SW 1271 (cell line): ENCODE results near the gene FRA10AC1.

Source experiments
- DNase-seq, 2 experiments: peaks; one replicate each; lab custom pipeline; 2025; lab: John Stamatoyannopoulos, UW

Gene FRA10AC1, protein sequence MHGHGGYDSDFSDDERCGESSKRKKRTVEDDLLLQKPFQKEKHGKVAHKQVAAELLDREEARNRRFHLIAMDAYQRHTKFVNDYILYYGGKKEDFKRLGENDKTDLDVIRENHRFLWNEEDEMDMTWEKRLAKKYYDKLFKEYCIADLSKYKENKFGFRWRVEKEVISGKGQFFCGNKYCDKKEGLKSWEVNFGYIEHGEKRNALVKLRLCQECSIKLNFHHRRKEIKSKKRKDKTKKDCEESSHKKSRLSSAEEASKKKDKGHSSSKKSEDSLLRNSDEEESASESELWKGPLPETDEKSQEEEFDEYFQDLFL

DNA sequence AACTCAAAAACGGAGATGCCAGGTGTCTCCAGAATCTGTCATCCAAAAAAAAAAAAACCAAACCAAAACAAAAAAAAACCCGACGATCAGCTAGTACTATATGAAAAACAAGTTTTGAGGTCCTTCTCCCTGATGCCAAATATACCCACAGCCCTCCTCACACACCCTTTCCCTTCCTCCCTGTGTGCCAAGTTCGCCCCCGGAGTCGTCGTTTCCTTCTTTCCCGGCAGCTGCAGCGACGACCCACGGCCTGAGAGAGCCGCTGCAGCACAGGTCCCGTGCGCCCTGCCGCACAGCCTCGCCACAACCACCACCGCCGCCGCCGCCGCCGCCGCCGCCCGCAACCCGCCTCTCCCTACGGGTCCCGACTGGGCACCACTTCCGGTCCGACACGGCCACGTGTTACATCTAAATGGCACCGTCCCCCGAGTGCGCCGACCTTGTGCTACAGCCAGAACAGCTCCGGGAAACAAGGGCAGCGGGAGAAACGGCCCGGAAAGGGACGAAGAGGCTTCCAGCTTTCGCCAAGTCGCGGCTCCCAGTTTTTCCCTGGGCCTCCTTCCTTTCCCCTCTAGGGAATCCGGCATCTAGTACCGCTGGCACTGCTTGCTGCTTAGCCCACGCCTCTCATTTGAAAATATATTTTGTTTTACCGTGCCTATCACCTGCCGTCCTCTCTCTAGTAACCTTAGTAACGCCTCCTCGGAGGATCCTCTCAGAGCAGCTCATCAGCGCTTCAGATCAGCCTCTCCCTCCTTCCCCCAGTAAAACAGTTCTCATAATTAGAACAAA, at the start of gene FRA10AC1:
TSS of gene FRA10AC1 (minus strand) at position 383 of the 792 bp plus-strand sequence. CDS start 2,486 bp downstream, outside the sequence.
- DNase-seq = peak; percentile 48 to 82

DNA sequence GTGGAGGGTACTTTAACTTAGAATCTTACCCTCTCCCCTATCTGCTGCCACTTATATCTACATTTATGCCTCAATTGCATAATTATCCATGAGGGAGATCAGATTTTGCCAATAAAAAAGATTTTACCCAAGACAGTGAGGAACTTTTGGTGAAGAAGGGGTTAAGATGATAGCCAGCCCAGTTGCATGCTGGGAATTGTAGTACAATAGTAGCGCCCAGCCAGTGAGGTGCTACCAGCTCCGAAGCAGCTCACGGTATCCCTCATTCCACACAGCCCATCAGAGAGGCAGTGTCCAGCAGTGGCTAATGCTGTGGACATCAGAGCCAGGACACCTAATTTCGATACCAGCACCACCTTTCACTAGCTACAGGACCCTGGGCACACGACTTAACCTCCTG, 49.4 kb upstream of the FRA10AC1 start:
- DNase-seq = peak in 1 of 2 experiments; percentile 20

DNA sequence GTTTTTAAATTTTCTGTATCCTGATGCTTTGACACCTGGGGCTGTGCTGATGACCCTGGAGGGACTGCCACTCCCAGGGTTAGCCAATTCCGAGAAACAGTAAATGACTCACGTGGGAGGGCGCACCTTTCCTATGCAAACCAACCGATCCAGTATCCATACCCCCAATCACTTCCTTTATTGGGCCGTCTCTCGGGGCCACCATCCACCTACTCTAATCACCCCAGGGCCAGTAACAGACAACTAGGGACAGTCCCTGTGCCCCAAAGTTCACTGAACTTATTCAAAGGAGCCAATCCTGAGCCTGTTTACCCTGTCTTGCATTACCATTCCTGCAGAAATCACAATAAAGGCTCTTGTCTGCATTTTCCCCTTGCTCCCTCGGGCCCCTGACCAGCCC, 48.7 kb upstream of the FRA10AC1 start:
- no peak for DNase-seq

DNA sequence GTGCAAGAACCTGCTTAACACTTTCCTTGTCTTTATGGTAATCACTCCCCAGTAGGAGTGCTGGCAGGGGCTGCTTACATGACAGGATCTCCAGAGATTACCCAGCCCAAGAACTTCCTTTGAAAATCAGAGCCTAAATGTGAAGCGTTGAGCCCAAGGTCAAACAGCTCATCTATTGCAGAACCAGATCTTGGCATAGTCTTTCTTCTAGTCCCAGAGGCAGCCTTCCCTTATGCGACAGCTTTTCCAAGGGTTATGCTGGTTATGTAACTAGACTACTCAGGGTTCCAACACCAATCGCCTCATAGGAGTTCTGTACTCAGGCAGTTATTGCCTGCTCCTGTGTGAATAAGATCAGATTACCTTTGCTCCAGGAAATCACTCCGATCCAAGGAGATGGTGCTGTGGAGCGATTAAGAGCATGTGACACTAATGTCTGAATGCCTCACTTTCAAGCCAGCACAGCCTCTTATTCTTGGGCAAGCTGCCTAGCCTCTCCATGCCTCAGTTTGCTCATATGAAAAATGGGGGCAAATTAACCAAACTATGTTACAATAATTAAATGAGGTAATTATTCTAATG, 46.9 kb upstream of the FRA10AC1 start:
- DNase-seq = no peak

DNA sequence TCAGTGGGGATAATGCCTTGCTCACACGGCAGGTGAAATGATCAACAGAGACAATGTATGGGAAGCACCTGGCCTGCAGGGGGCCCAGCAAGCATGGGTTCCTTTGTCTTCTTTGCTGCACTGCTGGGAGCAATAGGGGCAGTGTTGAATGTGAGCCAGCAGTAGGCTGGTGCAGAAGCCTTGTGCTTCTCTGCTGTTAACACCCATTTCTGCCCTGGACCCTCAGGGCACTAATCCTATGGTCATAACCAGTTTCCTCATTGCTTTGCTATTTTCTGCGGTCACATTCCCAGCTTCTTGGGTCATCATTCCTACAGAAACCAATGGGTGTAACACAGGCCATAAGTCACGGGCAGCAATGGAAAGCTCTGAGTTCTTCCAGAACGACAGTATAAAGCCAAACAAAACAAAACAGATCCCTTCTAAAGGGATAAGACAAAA, 44.5 kb upstream of the FRA10AC1 start:
- peak; percentile 20 to 74 for DNase-seq

DNA sequence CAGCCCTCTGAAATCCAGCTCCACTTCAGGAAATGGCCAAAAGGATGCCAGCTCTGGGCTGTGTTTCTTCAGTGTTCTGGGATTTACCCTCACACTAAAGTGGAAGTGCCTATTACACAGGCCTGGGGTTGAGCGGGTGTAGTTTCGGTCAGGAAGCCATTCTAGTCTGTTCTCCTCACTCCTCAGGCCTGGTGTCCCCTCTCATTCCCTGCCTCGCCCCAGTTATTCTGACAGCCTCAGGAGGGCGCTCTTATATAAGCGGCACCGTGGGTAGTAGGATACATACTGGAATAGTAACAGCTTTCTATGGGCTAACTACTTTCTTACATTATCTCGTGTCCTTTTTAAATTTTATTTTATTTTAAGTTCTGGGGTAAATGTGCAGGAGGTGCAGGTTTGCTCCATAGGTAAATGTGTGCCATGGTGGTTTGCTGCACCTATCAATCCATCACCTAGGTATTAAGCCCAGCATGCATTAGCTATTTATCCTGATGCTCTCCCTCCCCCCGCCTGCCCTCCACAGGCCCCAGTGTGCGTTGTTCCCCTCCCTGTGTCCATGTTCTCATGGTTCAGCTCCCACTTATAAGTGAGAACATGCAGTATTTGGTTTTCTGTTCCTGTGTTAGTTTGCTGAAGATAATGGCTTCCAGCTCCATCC, 43.1 kb upstream of the FRA10AC1 start:
- DNase-seq = peak in 1 of 2 experiments; percentile 1

DNA sequence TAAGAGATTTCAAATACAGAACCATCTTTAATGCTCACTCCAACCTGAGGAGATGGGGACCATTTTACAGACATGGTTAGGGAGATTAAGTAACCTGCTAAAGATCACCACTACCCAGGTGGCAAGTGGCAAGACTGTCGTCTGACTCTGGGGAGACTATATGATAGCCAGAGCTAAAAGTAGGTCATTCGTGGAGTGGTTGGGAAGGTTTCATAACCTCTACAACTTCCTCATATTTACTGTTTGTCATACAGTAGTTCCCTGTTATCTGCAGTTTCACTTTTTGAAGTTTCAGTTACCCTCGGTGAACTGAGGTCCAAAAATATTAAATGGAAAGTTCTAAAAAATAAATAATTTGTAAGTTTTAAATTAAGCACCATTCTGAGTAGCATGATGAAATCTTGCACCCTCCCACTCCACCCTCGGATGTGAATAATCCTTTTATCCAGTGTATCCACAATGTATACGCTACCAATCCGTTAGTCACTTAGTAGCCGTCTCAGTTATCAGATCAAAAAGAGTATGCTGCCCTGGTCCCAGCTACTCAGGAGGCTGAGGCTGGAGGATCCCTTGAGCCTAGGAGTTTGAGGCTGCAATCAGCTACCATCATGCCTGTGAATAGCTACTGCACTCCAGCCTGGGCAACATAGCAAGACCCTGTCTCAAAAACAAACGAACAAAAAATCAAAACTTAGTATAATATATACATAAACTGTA, 40.4 kb upstream of the FRA10AC1 start:
- DNase-seq = no peak

DNA sequence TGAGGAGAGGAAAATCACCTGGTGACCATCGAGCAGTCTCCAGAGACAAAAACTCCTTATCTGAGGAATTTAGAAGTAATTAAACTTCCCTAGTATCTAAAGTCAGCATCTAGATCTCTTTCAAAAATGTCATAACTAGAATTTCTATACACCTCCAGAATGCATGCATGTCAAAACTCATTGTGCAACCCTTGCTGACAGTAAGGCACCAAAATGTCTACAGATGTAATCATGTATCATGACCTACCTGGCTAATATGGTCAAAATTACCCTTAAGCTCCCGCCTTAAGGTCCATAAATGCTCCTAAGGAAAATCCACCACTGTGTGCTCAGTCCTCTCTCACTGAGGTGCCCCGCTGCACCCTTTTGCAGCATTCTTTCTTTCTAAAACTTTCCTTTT, 39.0 kb upstream of the FRA10AC1 start:
- DNase-seq = no peak

DNA sequence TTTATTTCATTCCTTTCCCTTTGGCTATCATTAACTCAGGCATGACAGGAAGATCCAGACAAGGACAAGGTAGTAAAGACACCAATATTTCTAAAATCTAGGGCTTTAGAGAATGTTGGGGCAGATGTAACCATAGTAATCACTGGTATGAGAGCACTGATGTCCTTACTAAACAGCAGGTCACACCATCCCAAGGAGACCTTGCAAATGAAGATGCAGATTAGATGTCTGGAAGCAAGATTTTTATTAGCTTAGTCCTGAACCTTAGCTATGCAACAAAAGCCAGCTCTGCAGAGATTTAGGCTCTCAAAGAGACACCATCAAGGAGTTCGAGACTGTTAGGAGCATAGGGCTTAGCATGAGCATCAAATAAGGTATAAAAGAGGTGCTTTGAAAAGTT, 23.6 kb upstream of the FRA10AC1 start:
- no peak for DNase-seq

DNA sequence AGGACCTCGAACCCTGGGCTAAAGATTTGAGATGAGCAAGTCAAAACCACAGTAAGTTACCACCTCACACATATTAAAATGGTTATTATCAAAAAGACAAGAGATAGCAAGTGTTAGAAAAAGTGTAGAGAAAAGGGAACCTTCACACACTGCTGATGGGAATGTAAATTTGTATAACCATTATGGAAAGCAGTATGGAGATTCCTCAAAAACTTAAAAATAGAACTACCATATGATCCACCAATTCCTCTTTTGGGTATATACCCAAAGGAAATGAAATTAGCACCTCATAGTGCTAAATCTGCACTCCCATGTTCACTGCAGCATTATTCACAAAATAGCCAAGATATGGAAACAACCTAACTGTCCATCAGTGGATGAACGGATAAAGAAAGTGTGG, 20.8 kb upstream of the FRA10AC1 start:
- no peak for DNase-seq

DNA sequence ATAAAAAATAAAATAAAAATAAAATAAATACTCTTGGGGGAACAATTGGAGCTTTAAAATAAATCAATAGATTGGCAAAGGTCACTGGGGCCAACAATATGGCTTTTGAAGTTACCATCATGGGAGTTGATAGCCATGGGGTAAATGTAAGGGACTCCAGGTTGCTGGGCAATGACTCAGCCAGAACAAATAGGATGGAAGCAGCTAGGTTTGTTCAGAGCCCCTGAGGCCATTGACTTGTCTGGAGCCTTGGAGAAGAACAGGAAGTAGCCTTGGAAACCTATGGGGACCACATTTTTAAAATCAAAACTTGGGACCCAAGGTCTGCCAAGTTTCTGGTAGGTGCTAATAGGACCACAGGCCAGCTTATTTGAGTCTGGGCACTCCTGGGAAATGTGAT, 20.2 kb upstream of the FRA10AC1 start:
- DNase-seq = no peak

DNA sequence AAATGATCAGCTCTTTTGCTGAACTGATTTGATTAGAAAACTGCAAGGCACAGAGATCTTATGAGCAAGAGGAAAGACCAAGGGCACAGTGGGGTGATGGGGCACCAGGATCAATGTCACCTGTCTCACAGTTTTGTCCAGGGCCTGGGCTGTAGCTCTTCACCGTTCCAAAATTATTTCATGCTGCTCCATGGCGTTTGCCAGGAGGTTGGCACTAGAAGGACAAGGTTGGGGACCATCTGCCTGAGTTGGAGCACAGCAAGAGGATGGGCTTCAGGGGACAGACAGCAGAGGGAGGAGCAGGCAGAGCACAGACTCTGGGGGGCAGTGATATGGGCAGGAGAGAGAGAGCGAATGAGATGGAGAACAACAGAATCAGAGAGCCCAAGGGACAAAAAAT, 17.5 kb upstream of the FRA10AC1 start:
- DNase-seq = no peak

DNA sequence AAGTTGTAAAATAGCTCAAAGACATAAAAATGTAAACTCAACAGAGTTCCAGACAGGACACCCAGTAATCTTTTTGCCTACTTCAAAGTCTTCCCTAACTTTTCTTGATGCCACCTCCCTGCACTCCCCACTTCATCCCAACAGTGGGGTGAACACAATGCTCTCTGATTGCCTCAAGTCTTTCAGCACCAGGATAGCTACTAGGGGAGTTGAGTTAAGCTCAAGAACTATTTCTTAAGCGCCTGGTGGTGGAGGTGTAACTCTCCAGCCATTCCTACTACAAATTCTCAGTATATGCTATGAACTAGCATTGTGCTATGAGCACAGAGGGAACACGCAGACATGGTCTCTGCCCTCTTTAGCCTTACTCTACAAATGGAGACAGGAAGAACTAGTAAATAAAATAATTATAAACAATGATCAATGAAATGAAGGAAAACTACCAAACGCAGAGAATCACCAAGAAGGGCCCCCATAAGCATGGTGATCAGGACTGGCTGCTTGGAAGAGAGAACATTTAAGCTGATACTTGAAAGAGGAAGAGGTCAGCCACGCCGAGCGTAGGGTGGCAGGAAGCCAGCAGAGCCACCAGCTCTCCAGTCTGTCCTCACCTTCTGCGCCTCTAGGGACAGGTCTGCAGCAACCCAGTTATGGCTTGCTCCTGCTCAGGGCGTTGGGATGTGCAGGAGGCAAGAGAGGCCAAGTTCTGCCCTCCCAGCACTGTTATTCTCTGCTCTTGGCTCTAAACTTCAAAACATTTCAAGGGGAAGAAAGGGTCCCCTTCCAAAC, 16.7 kb upstream of the FRA10AC1 start:
- DNase-seq = no peak

DNA sequence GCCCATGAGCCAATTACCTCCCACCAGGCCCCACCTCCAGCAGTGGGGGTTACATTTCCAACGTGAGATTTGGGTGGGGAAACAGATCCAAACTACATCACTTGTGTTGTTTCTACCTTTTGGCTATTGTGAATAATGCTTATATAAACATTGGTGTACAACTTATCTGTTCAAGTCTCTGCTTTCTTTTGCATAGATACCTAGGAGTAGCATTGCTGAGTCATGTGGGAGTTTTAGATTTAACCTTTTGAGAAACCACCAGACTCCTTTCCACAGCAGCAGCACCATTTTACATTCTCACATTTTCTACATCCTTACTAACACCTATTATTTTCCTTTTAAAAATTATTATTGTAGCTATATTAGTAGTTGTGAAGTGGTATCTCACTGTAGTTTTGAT, 14.4 kb upstream of the FRA10AC1 start:
- DNase-seq = no peak

DNA sequence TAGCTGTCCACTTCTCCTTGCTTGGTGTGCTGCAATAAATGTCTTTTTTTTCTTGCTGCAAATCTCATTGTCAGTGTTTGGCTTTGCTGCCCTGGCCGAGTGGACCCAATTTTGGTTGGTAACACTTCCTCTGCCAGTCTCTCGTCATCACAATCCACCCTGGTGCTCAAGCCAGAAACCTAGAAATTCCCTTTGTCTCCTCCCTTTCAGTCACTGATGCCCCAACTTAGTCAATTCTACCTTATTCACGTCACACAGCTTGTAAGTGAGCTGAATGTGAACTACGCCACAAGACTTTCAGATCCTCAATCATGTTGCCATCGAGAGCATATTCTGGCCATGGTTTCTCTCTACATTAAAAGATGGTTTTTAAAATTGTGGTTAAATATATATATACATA, 13.0 kb upstream of the FRA10AC1 start:
- DNase-seq = no peak

DNA sequence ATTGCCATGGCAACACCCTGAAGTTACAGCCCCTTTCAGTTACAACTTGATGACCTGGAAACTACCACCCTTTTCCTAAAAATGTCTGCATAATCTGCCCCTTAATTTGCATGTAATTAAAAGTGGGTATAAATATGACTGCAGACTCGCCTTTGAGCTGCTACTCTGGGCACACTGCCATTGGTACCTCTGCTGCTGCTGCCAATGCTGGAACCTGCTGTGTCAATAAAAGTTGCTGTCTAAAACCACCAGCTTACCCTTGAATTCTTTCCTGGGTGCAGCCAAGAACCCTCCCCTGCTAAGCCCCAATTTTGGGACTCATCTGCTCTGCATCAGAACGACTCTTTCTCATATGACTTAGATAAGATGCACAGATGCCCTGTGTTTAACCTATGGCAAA, 10.2 kb upstream of the FRA10AC1 start:
- DNase-seq = no peak

DNA sequence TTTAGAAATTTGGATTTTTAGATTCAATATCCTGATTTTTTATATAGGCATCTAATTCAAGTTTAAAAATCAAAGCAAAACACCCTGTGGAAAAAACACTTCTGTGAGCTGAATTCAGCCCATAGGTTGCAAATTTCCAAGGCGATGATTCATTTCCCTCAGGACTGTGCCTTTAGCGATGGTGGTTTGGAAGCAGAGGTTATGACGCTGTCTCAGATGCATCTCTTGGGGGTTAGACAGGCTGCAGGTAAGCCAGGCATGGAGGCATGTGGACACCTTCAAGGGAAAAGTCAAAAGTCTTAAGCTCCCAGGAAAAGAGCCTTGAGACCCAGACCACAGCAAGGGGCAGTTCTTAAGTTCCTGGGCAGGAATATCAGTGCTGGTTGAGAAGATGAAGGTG, 9.5 kb upstream of the FRA10AC1 start:
- no peak for DNase-seq

DNA sequence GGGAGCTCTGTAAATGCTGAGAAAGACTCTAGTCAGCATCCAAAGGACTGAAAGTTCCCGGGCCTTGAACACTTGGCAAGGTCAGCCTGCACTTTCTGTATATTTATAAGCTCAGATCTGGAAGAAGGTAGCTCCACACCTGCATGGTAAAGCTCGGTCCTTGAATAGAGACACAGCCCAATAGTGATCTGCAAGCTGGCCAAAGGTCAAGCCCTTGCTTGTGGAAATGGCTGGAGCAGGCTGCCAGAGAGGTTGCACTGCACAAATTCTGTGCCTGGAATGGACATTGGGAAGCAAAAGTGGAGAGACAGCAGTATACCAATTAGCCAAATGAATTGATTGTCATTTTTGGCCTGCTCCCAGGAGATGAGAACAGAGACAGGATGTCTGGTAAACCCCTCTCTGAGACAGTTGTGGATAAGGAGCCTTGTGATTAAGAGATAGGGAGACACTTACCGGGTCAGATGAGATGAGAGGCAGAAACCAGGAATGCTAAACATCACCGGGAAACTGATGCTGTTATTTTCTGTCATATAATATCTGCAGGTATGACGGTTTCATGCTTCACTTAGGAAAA, 8.0 kb upstream of the FRA10AC1 start:
- no peak for DNase-seq

DNA sequence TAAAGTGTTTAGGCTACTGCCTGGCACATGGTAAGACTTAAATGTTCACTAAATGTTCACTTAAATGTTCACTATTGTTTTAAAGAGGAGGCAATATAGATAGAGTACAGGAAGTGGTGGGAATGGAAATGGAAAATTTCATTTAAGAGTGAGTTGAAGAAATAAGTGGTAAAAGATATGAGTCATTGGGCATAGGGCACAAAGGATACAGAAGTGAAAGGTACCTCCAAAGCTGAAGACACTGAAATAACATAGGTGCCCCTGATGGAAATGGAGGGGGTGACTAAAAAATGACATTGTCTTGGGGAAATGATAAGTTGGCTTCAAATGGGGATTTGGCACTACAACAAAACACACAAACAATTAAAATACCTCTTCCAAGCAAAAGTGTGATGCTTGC, 5.2 kb upstream of the FRA10AC1 start:
- DNase-seq = no peak

DNA sequence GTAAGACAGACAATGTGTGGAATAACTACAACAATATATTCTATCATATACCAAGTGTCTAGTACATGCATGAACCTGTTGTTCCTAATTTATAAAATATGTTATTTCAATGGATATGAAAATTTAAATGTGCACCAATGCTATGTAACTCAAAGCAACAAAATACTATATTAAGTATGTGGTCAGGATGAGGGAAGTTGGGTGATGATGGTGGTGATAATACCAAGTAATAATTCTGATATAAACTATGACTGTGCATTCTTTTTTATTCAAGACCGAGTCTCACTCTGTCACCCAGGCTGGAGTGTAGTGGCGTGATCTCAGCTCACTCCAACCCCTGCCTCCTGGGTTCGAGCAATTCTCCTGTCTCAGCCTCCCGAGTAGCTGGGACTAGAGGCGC, 2.1 kb upstream of the FRA10AC1 start:
- no peak for DNase-seq

DNA sequence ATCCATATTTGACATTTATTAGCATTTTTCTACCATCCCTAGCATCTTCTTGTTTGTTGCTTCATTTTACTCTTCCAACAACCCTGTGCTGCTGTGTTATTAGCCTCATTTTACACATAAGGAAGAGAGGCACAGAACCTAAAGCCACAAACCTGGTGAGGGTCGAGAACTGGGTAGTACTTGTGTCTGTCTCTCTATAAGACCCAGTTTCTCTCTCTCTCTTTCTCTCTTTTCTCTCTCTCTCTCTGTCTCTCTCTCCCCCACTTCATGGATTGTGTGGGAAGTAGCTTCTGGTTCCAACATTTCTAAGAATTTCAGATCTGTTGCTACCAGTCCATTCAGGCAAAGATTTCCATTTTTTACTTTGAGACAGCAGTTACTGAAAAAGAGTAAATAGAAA, 1.4 kb upstream of the FRA10AC1 start:
- no peak for DNase-seq
